Muscle of back (tissue), 11 donors: ENCODE results near the gene TMEM179B. TPM values are rescaled to one million over a fixed set of nuclear protein-coding genes. Genes with fewer than 3 reads are reported as not detected.
A peak's percentile ranks its signal among the peaks of the same experiment; 100 is the strongest.
"Not testable (repeated sequence)": the region's sequence is repeated elsewhere in the genome, so short reads cannot be mapped to it uniquely, and the experiment has no call there.

Experiments used
- DNase-seq, 3 donors: peaks; one replicate each; pipeline versions ENCODE4 v3.0.0 to v3.0.0-alpha.2; 2013
- polyA plus RNA-seq, 10 donors: library from polyadenylated mRNA; unstranded; fragments of 120-200 nt; gene quantifications; one replicate each; pipeline ENCODE4 v1.2.1, GENCODE V29; 2013; ENCODE audit not compliant: insufficient read length in 10 of 10

The TMEM179B gene
- polyA plus RNA-seq, 10 donors: 24.7 to 29.1 (median 27.6) TPM

- DNase-seq: peak; percentile 85 to 96 (median 93)
These were observed 741 bp upstream of the TMEM179B start for GRCh38 chr11:62786318-62787004.

DNA sequence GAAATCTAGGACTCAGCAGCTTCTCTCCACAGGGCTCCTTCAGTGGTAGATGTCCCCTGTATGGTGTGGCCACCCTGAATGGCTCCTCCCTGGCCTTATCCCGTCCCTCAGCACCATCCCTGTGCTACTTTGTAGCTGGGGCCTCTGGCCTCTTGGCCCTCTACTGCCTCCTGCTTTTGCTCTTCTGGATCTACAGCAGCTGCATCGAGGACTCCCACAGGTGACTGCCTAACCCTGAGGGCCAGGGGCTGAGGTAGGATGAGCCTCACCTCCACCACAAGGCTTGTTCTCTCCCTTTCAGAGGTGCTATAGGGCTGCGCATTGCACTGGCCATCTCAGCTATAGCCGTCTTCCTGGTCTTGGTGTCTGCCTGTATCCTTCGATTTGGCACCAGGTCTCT is 1.8 kb downstream of the TMEM179B start:
- no peak for DNase-seq

DNA sequence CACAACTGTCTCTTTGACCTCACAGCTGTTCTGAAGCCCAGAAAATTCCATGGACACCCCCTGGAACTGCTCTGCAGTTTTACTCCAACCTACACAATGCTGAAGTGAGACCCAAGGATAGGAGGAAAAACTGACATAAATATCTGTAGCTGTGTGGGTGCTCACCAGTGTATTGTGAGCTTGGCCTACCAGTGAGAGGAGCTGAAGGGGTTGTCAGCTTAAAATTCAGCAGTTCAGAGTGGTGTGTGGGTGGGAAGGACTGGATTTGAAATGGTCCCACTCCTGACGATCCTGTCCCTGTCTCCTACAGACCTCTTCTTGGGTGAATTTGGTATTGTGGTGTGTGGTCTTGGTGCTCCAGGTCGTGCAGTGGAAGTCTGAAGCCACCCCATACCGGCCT is 2.4 kb downstream of the TMEM179B start:
- DNase-seq: no peak

DNA sequence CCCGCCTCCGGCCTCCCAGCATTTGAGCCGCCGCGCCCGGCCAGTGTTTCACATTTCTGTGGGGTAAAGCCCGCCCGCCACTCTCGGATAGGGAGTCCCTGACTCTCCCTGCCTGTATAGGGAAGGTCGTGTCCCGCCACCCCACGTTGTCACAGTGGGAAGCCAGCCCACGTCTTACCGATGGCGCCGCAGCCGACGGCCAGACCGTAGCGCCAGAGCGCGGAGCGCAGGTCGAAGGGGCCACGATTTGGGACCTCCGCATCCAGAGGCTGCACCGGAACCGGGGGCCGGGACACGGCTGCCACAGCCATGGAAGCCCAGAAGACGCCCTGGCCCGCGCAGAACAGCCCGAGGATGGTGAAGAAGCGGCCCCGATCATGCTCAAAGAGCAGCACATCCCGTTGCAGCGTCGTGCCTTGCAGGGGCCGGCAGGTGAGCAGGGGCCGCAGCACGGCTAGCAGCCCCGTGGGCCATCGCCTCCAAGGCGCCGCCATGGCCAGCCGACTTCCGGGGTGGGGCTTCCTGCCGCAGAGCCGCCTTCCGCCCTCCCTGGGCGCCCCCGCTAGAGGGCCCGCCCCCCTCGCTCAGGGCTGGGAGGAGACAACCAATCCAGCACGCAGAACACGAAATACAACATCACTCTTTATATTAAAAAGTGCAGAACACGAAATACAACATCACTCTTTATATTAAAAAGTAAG is 4.4 kb downstream of the TMEM179B start, which contains the start of gene TMEM223:
Gene TMEM223, minus strand, starts transcription at position 506 of the 701 bp plus-strand sequence. Its CDS starts 12 bp downstream, at position 494.
- DNase-seq: peak; percentile 78 to 96 (median 89)

DNA sequence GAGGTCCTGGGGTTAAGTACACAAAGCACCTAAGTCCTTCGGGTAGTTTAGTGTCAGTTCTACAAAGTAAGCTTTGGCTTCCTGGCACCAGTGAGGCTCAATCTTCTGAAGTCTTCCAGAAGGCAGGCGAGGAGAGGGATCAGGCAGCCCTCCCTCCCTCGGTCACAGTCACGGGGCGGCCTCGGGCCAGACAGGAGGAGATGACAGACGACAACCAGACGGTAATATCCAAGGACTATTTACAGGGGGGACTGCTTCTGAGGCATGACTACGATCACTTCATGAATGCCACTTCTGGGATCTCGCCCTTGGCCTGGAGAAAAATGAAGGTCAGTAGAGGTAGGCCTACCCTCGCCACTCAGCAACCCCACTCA is 5.0 kb downstream of the TMEM179B start:
- DNase-seq: peak in 1 of 3 donors; percentile 27

DNA sequence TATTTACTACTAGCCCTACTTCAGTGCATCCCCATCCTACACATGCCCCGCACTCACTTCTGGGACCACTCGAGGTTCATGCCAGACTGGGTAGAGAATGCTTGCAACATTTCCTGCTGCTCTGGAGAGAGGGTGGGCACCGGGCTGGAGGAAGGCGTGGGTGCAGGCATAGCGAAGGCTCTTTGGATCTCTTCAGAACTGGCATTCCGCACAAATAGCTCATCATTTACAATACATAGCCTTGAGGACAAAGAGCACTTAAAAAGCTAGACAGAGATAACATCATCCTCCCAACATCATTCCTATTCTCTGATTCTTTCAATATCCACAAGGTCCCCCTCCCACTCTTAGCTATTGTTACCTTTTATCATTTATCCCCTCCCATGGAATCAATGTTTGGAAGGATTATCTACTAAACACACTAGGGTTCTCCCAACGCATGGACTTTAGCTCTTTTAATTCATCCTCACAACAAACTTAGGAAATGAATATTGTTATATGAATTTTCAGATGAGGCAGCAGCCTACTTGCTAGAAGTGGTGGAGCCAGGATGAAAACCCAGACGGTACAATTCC is 7.1 kb downstream of the TMEM179B start:
- DNase-seq: no peak

DNA sequence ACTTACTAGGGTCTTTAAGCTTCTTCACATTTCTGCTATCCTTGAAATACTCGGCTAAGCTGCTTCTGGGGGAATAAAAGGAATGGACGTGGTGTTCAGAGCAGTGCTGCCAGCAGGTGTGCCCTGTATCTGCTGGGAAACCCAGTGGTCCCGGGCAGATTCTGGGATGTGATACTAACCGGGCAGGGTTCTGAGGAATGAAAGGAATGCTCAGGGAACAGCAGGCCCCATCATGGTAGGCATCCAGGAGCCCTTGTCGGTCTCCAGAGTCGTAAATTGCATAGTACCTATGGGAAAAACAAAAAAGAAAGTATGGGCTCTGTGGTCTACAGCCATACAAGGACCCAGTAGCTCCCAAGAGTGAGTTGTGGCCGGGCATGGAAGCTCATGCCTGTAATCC is 9.1 kb downstream of the TMEM179B start:
- no peak for DNase-seq

DNA sequence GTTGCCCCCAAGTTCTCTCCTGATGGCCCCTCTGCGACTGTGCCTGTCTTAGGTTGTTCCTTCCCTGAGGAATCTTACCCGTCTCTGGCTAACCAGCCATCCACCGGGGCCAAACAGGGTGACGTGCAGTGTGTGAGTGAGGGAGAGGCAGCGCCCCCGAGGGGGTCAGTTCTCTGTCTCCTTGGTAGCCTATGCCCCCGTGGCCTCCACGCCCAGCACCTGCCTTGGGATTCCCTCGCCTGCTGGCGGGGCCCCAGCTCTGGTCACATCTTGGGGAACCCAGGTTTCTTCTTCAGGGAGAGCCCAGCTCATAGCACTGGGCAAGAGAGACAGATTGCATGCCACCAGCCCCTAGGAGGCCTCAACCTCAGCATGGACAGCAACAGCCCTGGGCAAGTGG is 12.3 kb downstream of the TMEM179B start:
- no peak for DNase-seq

- DNase-seq: no peak
These were observed 13.9 kb downstream of the TMEM179B start for GRCh38 chr11:62801071-62801470.

- DNase-seq: peak in 1 of 3 donors; percentile 9
These were observed 17.3 kb downstream of the TMEM179B start for GRCh38 chr11:62804310-62805075.

DNA sequence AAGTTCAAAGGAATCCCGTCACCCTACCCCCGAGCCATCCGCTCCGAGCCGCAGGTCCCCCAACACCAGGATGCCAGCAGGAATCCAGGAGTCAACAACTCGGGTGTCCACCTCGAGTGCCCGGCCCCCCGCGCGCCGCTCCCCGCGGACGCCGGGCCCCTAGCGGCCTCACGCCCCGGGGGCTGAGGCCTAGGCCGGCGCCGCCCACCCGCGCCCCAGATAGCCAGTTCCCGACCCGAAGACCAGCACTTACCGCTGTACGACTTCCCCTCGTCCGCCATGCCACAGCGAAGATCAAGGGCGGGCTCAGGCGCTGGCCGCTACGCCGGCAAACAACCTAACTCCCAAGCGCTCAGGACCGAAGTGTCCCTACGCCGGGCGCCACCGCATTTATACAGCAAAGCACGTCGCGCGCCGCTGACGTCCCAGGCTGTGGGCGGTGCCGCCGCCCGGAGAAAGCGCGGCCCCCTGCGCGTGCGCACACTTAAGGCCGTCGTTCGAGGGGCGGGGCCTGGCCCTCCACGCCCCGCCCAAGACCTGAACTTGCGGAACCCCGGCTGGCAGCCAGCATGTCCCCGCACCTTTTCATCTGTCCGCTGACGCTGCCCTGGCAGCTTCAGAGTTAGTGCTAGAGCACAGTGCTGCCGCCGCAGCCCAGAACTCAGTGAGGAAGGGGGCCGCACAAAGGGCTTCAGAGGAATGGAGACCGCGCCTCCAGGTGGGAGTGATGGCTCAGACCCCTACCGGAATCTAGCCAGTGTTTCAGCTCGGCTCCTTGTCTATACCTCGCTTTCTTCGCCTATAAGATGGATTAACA is 18.1 kb downstream of the TMEM179B start, which contains the start of gene NXF1:
Gene NXF1, minus strand, starts transcription at position 365 of the 817 bp plus-strand sequence. Its CDS starts 84 bp downstream, at position 281.
- peak; percentile 94 to 98 (median 98) for DNase-seq

DNA sequence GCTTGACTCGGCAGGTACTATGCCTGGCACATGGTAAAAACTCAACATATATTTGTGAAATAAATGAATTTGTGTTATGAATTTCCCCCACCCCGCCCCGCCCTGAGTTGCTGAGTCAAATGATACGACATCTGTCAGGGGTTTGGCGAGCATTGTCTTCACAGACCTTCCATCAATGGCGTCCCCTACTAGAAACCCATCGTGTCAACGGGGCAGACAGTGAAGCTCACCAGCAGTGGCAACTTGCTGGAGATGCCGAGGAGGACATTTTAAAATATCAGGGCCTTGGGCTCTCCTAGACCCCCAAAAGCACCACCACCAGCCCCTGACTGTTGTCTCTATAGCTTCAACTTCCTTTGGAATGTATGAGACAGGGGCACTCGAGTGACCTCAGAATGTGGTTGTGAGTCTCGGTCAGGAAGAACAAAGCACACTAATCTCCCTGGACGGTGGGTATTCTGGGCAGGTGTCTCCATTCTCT is 18.8 kb downstream of the TMEM179B start:
- no peak for DNase-seq

DNA sequence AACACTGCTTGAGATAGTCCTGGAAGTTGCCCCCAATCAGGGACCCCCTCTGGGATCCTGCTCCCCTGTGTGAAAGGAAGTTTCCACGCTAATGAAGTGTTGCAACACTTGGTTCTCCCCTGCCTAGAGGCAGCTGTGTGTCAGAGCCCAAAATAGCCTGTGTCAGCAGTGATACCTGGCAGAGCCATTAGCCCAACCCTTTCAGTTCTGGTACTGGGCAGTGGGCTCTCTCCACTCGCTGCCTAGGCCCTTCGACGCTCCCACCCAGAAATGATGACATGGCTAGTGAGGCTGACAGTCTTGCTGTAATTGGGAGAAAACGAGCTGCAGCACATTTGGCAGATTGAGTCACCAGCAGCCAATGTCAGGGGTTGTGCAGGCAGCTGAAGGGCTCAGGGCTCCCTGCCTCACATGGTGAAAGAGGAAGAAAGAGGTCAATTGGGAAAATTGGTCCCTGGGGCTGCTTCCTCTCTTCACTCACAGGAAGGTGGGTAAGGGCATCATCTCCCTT is 19.5 kb downstream of the TMEM179B start:
- DNase-seq: peak in 1 of 3 donors; percentile 32

- no peak for DNase-seq
These were observed 23.5 kb downstream of the TMEM179B start for GRCh38 chr11:62810748-62811147.

- DNase-seq: no peak
These were observed 24.5 kb downstream of the TMEM179B start for GRCh38 chr11:62811659-62812058.

DNA sequence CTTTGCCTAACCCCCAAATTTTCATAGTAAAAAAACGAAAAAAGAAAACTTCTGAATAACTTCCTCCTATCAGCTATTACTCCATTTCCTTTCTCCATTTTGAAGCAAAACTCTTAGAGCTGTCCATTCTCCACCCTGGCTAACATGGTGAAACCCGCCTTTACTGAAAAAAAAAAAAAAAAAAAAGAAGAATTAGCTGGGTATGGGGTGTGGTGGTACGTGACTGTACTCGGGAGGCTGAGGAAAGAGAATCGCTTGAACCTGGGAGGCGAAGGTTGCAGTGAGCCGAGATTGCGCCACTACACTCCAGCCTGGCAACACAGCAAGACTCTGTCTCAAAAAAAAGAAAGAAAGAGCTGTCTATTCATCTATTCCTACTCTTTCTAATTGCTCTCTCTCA is 29.4 kb downstream of the TMEM179B start:
- no peak for DNase-seq

GRCh38 chr11:62817129-62817528 is 29.9 kb downstream of the TMEM179B start:
- no peak for DNase-seq

DNA sequence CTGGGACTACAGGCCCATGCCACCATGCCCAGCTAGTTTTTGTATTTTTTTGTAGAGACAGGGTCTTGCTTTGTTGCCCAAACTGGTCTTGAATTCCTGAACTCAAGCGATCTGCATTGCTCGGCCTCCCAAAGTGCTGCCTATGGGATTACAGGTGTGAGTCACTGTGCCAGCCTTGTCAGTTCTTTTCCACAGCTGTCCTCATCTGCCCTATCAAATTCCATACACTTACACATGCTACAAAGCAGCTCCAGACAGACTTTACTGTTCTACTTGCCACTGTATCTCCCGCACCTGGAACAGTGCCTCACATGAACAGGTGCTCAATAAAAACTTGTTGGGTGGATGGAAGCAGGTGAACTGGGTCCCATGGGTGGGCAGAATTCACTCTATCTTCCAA is 36.5 kb downstream of the TMEM179B start:
- no peak for DNase-seq

GRCh38 chr11:62828130-62828529 is 40.9 kb downstream of the TMEM179B start:
- DNase-seq: not testable (repeated sequence)

GRCh38 chr11:62830904-62831519 is 43.8 kb downstream of the TMEM179B start:
- peak in 1 of 3 donors; percentile 47 for DNase-seq
